ENCODE data around the gene AUTS2.

AUTS2 gene

GRCh38 chr7:70043015-70043538 is 444.8 kb downstream of the AUTS2 start:
- DNase-seq = no peak

GRCh38 chr7:70044064-70044463 is 445.8 kb downstream of the AUTS2 start:
- DNase-seq = peak in 1 of 2 experiments; percentile 23

DNA sequence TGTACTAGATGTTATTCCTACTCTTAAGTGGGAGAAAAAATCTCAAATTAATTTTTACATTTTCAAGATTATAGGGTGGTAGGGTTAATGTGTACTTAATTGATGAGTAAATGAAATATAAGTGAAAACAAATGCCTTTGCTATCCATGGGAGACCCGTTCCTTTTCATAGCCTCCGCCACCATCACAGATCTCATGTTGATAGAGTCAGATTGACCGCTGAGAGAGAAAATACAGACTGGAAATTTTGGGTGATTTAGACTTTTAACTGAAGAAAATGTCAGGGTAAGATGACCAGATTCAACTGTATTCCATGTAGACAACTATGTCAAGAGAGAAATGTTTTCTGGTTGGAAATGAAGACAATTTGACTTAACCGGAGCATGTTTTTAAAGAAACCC is 446.2 kb downstream of the AUTS2 start:
- no peak for DNase-seq

GRCh38 chr7:70044981-70045380 is 446.7 kb downstream of the AUTS2 start:
- DNase-seq = no peak

DNA sequence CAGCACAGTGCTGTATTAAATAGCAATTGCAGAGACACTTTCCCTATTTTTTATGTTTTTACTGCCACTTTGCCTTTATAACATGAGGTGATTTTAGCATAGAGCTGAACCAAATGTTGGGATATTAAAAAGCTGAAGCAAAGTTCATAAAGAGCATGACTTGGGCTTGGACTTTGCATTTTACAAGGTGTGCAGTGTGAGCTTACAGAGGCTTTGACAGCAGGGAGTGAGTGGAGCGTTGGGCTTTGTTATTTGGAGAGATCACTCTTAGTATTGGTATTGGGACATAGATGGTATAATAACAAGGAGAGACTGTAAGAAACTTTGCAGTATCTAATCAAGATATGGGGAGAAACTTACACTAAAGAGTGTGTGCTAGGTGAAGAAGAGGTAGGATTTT is 449.1 kb downstream of the AUTS2 start:
- DNase-seq = no peak

DNA sequence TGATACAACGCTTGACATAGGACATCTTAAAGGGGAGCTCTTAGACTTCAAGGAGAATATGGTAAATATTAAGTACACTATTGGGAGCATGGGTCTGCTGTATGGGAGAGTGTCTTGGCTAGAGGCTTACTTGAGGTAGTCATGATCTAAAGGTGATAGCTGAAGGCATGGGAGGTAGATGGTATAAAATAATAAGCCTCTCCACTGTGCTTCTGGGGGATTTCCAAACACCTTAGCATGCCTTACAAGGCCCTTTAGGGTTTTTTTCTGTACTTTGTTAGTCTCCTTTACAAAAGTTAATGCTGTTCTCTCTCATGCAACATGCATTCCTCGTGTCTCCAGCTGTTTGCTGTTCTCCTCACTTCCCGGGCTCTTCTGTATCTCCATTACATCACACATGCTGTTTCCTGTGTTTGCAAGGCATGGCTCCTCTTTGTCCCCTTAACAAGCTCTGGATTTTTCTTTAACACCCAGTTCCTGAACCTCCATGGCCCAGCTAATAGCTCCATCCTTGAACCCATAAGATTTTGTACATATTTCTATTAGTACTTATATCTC is 449.7 kb downstream of the AUTS2 start:
- DNase-seq = no peak

- DNase-seq = no peak
These were observed 453.5 kb downstream of the AUTS2 start for GRCh38 chr7:70051726-70052125.

- DNase-seq = no peak
These were observed 454.4 kb downstream of the AUTS2 start for GRCh38 chr7:70052691-70053090.

DNA sequence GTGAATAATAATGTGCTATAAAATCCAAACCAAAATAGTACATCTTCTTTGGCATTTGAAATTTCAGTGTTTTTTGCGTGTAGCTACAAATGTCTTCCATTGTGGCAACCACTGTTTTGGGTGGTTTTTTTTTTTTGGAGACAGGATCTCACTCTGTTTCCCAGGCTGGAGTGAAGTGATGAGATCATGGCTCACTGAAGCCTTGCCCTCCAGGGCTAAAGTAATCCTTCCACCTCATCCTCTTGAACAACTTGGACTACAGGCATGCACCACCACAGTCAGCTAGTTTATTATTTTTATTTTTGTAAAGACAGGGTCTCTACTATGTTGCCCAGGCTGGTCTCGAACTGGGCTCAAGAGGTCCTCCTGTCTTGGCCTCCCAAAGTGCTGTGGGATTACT is 455.1 kb downstream of the AUTS2 start:
- no peak for DNase-seq

- no peak for DNase-seq
These were observed 455.7 kb downstream of the AUTS2 start for GRCh38 chr7:70053989-70054388.

- DNase-seq = no peak
These were observed 458.1 kb downstream of the AUTS2 start for GRCh38 chr7:70056363-70056762.

GRCh38 chr7:70060298-70061068 is 462.2 kb downstream of the AUTS2 start:
- no peak for DNase-seq

DNA sequence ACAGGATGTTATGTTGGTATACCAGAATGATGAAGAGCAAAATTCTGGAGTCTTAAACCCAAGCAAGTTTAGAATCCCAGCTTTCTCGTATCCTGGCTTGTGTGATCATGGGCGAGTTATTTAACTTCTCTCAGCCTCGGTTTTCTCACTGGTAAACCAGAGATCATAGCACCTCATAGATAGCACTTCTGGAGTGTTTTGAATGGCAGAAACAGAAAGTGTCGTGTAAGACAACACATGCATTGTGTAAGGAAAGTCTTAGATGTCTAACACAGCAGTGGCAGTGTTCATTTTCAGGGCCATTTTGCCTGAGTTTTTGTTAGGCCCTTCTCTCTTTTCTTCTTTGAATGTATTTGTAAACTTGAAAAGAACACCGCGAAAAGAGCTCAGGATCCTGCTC is 465.1 kb downstream of the AUTS2 start:
- DNase-seq = no peak

- no peak for DNase-seq
These were observed 465.7 kb downstream of the AUTS2 start for GRCh38 chr7:70063927-70064326.

DNA sequence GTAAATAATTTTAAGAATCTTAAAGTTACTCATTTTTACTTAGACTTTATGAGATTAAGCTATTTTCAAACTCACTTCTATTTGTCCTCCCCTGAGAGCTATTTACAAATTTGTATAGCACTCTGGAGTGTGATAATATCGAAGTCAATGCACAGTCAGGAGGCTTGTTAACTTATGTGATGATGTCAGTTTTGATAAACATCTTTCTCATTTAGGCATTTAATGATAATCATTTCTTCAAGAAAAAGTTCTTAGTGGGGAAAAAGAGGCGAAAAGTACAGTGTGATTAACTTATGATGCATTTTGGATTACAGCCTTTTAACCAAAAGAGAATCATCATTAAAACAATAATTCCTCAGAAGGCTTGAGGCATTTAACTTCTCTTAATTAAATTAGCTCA is 468.6 kb downstream of the AUTS2 start:
- DNase-seq = no peak

GRCh38 chr7:70068531-70068930 is 470.3 kb downstream of the AUTS2 start:
- DNase-seq = no peak

- no peak for DNase-seq
These were observed 471.7 kb downstream of the AUTS2 start for GRCh38 chr7:70069977-70070376.

GRCh38 chr7:70071766-70072165 is 473.5 kb downstream of the AUTS2 start:
- no peak for DNase-seq

DNA sequence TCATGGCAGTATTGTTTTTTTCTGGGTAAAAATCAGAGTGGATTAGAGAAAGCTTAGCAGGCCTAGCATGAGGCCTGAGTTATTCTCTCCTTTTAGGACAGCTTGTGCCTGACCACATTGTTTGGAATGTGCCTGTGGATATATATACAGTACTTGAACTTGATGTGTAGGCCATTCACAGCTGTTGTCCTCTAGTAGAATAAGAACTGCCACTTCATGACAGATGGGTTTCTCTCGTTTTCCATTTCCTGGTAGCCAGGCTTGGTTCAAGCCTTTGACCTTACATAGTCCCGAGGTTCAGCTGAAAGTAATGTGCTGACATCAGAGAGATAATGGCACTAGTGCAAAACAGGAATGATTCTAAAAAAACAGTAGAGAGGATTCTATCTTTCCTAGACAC is 473.9 kb downstream of the AUTS2 start:
- no peak for DNase-seq

DNA sequence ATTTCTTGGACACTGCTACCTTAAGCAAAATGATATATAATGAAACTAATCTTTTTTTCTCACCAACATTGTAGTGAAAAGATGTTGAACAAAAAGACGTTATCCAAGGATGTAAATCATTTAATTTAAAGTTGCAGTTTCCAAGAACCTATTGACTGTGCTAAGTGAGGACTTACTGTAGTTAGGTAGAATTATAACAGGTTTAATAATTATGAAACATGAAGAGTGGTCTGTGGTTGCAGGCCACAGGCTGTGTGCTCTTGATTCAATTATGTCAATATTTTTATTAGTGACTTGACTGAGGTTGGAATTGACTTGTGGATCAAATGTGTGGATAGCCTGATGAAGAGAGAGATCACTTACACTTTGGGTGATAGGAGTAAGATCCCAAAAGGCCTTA is 478.1 kb downstream of the AUTS2 start:
- no peak for DNase-seq

GRCh38 chr7:70082099-70082611 is 483.9 kb downstream of the AUTS2 start:
- DNase-seq = no peak

- no peak for DNase-seq
These were observed 493.1 kb downstream of the AUTS2 start for GRCh38 chr7:70091362-70091761.

- peak; percentile 13 to 43 for DNase-seq
These were observed 494.3 kb downstream of the AUTS2 start for GRCh38 chr7:70092314-70093204.

Measured in NCI-H526 (cell line).